ENCODE data around the gene MAMLD1. TPM values are rescaled to one million over a fixed set of nuclear protein-coding genes. Genes with fewer than 3 reads are reported as not detected.

The MAMLD1 gene
- total RNA-seq, 1 donor from 2014 or later = 3.0 TPM

DNA sequence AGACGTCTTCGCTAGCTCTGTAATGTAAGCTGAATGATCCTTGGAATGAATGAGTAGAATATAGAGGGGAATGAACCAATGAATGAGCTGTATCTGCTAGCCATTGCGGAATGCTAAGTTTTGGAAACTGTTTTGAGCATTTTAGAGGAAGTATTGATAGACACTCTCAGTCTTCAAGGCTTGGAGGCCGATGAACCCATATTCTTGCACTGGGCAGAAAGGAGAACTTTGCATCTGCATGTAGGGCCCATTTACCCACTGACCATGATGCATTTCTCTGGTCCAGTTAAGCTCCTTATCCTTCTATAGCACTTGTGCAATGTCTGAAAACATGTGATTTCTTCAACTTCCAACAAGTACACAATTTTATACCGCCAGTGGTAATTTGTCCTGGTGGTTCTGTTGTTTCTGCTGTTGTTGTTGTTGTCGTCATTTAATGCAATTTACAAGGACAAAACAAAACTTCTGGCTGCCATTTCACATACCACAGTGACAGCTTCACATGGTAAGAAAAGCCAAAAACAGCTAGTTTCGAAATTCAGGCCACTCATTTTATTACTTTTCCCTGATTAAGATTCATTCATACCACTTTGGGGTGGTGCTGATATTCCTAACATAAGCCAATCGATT is 120.4 kb downstream of the MAMLD1 start:
- no peak overlapping the region for H3K4me3 ChIP-seq
- ATAC-seq (no peak), DNase-seq (no peak)
- no peak overlapping the region for H3K27ac ChIP-seq
- H3K4me1 ChIP-seq = no peaks in the 10 kb centered on the region
- no peaks in the 10 kb centered on the region for H3K9me3 ChIP-seq
- no peaks in the 10 kb centered on the region for H3K36me3 ChIP-seq
- TF ChIP-seq, protein P1, sequence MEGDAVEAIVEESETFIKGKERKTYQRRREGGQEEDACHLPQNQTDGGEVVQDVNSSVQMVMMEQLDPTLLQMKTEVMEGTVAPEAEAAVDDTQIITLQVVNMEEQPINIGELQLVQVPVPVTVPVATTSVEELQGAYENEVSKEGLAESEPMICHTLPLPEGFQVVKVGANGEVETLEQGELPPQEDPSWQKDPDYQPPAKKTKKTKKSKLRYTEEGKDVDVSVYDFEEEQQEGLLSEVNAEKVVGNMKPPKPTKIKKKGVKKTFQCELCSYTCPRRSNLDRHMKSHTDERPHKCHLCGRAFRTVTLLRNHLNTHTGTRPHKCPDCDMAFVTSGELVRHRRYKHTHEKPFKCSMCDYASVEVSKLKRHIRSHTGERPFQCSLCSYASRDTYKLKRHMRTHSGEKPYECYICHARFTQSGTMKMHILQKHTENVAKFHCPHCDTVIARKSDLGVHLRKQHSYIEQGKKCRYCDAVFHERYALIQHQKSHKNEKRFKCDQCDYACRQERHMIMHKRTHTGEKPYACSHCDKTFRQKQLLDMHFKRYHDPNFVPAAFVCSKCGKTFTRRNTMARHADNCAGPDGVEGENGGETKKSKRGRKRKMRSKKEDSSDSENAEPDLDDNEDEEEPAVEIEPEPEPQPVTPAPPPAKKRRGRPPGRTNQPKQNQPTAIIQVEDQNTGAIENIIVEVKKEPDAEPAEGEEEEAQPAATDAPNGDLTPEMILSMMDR (IDR thresholded peaks at IDR 0.05) = no peak
- no peaks in the 10 kb centered on the region for H3K27me3 ChIP-seq (ENCODE audit: low read depth)
- intact Hi-C loops (cut with DNase I) = no loop called here

DNA sequence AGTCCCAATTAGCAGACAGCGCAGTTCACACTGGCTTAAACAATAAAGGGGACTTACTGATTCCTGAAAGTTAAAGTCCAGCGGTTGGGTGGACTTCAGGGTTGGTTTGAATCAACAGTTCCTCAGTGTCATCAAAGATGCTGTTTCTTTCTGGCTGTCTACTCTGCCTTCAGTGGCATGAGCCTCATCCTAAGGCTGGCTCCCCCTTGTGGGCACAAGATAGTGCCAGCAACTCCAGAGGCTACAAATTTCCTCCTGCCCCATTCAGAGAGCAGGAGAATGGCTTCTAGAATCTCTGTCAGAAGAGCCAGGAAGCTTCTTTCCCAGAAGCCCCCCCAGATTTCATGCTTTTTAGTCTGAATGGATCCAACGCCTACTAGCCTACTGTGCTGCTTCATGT is 122.9 kb downstream of the MAMLD1 start:
- no peaks in the 10 kb centered on the region for H3K27me3 ChIP-seq (ENCODE audit: low read depth)
- no peaks in the 10 kb centered on the region for H3K4me1 ChIP-seq
- ATAC-seq = peak; percentile 61 to 64
- no peak for DNase-seq
- no peak overlapping the region for H3K27ac ChIP-seq
- no peaks in the 10 kb centered on the region for H3K9me3 ChIP-seq
- no peaks in the 10 kb centered on the region for H3K36me3 ChIP-seq
- H3K4me3 ChIP-seq = no peak overlapping the region
- TF ChIP-seq, protein P1 (IDR thresholded peaks at IDR 0.05) = peak; percentile 57
- intact Hi-C loops (cut with DNase I) = no loop called here

GRCh38 chrX:150487369-150488094 is 124.4 kb downstream of the MAMLD1 start:
- Histone ChIP-seq H3K9me3 (no peaks in the 10 kb centered on the region), H3K36me3 (no peaks in the 10 kb centered on the region), H3K4me1 (no peaks in the 10 kb centered on the region), H3K27ac (no peak overlapping the region), H3K27me3 (ENCODE audit: low read depth) (no peaks in the 10 kb centered on the region), H3K4me3 (no peak overlapping the region)
- DNase-seq (no peak), ATAC-seq (no peak)
- intact Hi-C loops (cut with DNase I) = no loop called here
- TF ChIP-seq, protein P1 (IDR thresholded peaks at IDR 0.05) = no peak

DNA sequence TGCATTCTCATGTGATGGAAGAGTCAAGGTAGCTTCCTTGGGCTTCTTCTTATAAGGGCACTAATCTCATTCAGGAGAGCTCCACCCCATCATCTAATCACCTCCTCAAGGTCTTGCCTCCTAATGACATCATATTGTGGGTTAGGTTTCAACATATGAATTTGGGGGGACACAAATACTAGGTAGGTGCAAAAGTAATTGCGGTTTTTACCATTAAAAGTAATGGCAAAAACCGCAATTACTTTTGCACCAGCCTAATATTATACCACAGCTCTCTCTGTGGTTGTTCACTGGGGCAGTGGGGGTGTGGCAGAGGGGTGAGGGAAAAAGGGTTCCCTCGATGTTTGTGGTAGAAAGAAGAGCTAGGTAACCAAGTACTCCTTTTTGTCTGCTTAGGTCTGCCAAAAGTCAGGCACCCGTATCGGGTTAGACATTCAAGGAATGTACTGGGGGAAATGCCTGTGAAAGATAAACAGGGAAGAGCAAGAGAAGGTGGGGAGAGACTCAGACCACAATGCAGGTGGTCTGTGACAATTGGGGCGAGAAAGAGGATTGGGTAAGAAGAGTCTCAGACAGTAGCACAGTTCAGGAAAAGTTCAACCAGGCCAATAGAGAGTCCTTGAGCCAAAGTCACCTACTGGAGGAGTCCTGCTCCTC is 126.4 kb downstream of the MAMLD1 start:
- Histone ChIP-seq H3K4me1 (no peaks in the 10 kb centered on the region), H3K27me3 (ENCODE audit: low read depth) (no peaks in the 10 kb centered on the region), H3K36me3 (no peaks in the 10 kb centered on the region), H3K27ac (no peak overlapping the region), H3K9me3 (no peaks in the 10 kb centered on the region), H3K4me3 (no peak overlapping the region)
- no peak for ATAC-seq
- intact Hi-C loops (cut with DNase I) = no loop called here
- TF ChIP-seq, protein P1 (IDR thresholded peaks at IDR 0.05) = no peak
- DNase-seq = no peak

DNA sequence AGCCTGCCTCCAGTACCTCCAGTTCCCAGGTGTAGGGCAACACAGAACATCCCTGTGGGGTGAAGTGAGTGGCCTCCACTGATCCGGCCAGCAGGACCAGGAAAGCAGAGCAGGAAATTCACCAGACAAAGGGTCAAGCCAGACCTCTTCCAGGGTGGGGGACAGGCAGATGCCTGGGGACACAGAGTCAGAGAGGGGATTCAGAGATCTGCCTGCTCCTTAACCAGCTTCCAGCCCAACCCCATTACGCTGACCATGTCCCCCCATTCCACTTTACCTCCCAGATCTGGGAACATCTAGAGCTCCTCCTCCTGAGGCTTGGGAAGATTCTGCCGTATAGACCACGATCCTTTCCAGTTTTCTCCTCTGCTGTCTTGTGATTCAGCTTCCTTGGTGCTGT is 132.4 kb downstream of the MAMLD1 start:
- TF ChIP-seq, protein P1 (IDR thresholded peaks at IDR 0.05) = no peak
- no peaks in the 10 kb centered on the region for H3K9me3 ChIP-seq
- no peaks in the 10 kb centered on the region for H3K36me3 ChIP-seq
- no peak overlapping the region for H3K4me3 ChIP-seq
- intact Hi-C loops (cut with DNase I) = no loop called here
- no peaks in the 10 kb centered on the region for H3K27me3 ChIP-seq (ENCODE audit: low read depth)
- no peak for ATAC-seq
- DNase-seq = no peak
- H3K27ac ChIP-seq = no peak overlapping the region
- no peaks in the 10 kb centered on the region for H3K4me1 ChIP-seq

Measured in lower lobe of right lung (tissue), 2 donors.